Vagina (tissue), 2 donors: ENCODE data around the gene KCNG1.

Experiments
- CTCF ChIP-seq, 3 experiments: fragments of 450-650 bp in 2 of 3; fragments of 200-600 bp in 1 of 3; sonication (generic) in 1 of 3; IDR thresholded peaks; one replicate each; pipeline ENCODE4 v1.5.1; 2017 to 2019; ENCODE audit warnings: antibody characterized with exemption in 3 of 3, mild to moderate bottlenecking in 2 of 3, moderate library complexity in 2 of 3
- POLR2A ChIP-seq, 2 donors: fragments of 450-650 bp; IDR thresholded peaks; one replicate each; pipeline ENCODE4 v1.6.1; 2017; ENCODE audit warnings: antibody characterized with exemption in 2 of 2, mild to moderate bottlenecking in 2 of 2, moderate library complexity in 2 of 2
- POLR2AphosphoS5 ChIP-seq, 2 donors: sonication (generic); formaldehyde crosslinking; IDR thresholded peaks; one replicate each; pipeline ENCODE4 v1.9.0; 2017; ENCODE audit warnings: antibody characterized with exemption in 2 of 2, mild to moderate bottlenecking in 2 of 2, low read depth in 1 of 2; ENCODE audit not compliant: insufficient read depth in 1 of 2

GRCh38 chr20:51010932-51011331 is 12.0 kb downstream of the KCNG1 start:
- TF ChIP-seq CTCF (IDR thresholded peaks at IDR 0.05) (no peak), POLR2A (IDR thresholded peaks at IDR 0.05) (no peak), POLR2AphosphoS5 (IDR thresholded peaks at IDR 0.05; ENCODE audit: insufficient read depth in 1 of 2, low read depth in 1 of 2) (no peak)
